ENCODE data around the gene SFRP5.
A peak's percentile ranks its signal among the peaks of the same experiment; 100 is the strongest.

The SFRP5 gene

DNA sequence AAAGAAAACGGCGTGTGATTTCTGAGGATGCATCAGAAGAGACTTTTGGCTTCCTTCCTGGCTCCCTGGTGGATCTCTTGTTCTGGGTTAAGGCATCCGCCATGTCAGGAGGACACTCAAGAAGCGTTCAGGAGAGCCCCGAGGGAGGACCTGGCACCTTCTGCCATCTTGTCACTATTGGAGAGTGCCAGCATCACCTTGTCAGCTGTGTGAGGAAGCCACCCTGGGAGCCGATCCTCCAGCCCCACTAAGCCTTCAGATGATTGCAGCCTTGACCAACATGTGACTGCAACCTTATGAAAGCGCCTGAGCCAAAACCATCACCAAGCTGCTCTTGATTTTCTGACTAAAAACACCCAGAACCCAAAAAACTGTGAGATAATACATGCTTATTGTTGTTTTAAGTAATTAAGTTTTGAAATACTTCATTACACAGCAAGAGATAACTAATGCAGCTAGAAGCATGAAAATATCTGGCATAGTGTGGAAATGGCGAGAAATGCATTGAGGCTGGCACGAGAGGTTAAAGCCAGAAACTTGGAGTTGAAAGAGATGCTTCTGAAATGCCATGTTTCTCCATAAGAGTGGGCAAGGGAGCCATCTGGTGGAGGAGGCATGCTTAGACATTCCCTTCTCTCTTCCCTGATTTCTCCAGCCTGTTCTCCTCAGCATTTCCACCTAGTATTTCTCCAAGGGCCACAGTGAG lies 40.3 kb downstream of the SFRP5 start:
- Mint-ChIP-seq H3K4me1 (no peaks in the 10 kb centered on the region), H3K36me3 (ENCODE audit: low read depth) (no peaks in the 10 kb centered on the region)

DNA sequence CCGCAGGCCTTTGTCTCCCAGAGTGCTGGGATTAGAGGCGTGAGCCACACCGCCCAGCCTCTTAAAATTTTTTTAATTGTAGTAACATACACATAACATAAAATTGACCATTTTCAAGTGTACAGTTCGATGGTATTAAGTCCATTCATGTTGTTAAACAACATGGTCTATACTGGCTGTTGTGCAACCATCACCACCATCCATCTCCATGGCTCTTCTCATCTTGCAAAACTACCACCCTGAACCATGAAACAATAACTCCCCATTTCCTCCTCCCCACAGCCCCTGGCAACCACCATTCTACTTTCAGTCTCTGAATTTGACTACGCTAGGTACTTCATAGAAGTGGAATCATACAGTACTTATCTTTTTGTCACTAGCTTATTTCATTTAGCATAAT lies 42.8 kb downstream of the SFRP5 start:
- Mint-ChIP-seq H3K4me3 (no peak overlapping the region), H3K27me3 (ENCODE audit: low read depth) (peaks cover 1% of the 10 kb centered on the region), H3K36me3 (ENCODE audit: low read depth) (no peaks in the 10 kb centered on the region), H3K4me1 (no peaks in the 10 kb centered on the region), H3K27ac (no peak overlapping the region), H3K9me3 (no peaks in the 10 kb centered on the region)
- TF ChIP-seq, protein P1, sequence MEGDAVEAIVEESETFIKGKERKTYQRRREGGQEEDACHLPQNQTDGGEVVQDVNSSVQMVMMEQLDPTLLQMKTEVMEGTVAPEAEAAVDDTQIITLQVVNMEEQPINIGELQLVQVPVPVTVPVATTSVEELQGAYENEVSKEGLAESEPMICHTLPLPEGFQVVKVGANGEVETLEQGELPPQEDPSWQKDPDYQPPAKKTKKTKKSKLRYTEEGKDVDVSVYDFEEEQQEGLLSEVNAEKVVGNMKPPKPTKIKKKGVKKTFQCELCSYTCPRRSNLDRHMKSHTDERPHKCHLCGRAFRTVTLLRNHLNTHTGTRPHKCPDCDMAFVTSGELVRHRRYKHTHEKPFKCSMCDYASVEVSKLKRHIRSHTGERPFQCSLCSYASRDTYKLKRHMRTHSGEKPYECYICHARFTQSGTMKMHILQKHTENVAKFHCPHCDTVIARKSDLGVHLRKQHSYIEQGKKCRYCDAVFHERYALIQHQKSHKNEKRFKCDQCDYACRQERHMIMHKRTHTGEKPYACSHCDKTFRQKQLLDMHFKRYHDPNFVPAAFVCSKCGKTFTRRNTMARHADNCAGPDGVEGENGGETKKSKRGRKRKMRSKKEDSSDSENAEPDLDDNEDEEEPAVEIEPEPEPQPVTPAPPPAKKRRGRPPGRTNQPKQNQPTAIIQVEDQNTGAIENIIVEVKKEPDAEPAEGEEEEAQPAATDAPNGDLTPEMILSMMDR (IDR thresholded peaks at IDR 0.05; ENCODE audit: unreplicated experiment in 3 of 3) = no peak

More for the DNA sequence above, 40.3 kb downstream of the SFRP5 start:
- peaks cover 11% of the 10 kb centered on the region for H3K27me3 Mint-ChIP-seq (ENCODE audit: low read depth)
- H3K9me3 Mint-ChIP-seq = no peaks in the 10 kb centered on the region
- peak overlapping the region in 1 of 3 experiments; percentile 6 for H3K27ac Mint-ChIP-seq
- TF ChIP-seq, protein P1 (IDR thresholded peaks at IDR 0.05; ENCODE audit: unreplicated experiment in 3 of 3) = peak; percentile 84 to 91 (median 85)
- H3K4me3 Mint-ChIP-seq = no peak overlapping the region

DNA sequence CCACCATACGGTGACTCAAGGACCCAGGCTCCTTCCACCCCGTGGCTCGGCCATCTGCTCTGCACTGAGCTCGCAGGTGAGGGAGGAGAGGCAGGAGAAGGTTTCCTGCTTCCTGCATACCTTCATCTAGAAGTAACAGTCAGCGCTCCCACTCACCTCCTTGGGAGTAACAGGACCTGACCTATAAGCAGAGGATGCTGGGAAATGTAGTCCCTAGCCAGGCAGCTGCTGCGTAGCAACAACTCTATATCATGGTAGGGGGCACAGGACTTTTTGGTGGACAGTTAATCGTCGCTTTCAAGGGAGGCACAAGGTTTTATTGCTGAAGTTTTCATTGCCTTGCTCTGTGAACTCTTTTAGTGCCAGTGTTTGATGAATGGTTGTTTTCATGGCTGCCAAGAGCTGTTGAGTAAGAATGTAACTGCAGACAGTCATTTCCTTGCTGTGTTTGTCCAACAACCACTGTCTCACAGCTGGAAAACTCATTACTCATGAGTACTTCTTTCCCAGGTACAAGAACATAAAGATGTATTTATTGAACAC lies 45.1 kb downstream of the SFRP5 start:
- peak overlapping the region in 2 of 3 experiments; percentile 26 to 47 for H3K4me3 Mint-ChIP-seq
- peak overlapping the region; percentile 45 to 81 (median 74) for H3K27ac Mint-ChIP-seq
- peaks cover 5% of the 10 kb centered on the region for H3K27me3 Mint-ChIP-seq (ENCODE audit: low read depth)
- H3K4me1 Mint-ChIP-seq = no peaks in the 10 kb centered on the region
- peaks cover 3% of the 10 kb centered on the region for H3K36me3 Mint-ChIP-seq (ENCODE audit: low read depth)
- TF ChIP-seq, protein P1 (IDR thresholded peaks at IDR 0.05; ENCODE audit: unreplicated experiment in 3 of 3) = no peak
- no peaks in the 10 kb centered on the region for H3K9me3 Mint-ChIP-seq

DNA sequence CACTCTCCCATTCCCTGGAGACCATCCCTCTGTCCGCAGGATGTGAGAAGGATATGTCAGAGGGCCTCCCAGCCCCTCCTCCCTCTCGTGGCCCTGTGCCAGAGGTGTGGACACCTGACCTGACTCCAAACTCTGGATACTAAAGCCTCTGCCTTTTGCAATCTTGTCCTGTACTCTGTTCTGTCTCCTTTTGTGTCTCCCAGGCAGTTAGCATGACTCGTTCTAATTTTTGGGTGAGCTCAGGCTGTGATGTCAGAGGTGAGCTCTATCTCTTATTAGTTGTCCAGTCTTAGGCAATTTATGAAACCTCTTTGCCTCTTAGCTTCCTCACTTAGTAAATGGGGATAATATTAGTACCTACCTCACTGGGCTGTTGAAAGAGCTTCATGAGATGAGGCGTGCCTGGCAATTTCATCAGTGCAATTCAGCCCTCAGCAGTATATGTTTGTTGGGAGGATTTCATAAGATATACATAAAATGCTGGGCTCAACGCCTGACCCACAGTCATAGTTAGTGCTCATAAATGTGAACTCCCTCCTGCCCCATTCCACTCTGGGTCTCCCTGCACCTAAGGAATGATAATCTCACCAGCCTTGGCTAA lies 47.4 kb downstream of the SFRP5 start:
- Mint-ChIP-seq H3K4me3 (no peak overlapping the region), H3K27ac (no peak overlapping the region), H3K36me3 (ENCODE audit: low read depth) (peaks cover 13% of the 10 kb centered on the region), H3K9me3 (no peaks in the 10 kb centered on the region), H3K4me1 (peaks cover 5% of the 10 kb centered on the region), H3K27me3 (ENCODE audit: low read depth) (peaks cover 5% of the 10 kb centered on the region)
- TF ChIP-seq, protein P1 (IDR thresholded peaks at IDR 0.05; ENCODE audit: unreplicated experiment in 3 of 3) = no peak

DNA sequence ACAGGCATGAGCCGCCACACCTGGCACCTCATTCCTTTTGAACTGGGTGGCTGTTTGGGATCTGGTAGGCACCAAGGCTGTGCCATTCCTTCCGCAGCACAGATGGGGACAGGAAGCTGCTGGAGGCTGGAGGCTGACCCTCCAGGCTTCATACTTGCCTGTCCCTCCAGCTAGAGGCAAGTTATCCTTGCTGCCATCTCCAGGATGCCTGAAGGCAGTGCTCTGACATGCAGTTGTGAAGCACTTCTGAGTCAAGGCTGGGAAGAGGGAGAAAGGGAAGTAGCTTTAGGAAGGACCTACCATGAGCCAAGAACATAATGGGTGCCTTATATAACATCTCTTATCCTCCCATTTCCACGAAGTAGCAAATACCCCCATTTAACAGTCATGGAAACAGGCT lies 48.8 kb downstream of the SFRP5 start:
- Mint-ChIP-seq H3K4me3 (no peak overlapping the region), H3K36me3 (ENCODE audit: low read depth) (peaks cover 23% of the 10 kb centered on the region), H3K9me3 (no peaks in the 10 kb centered on the region), H3K4me1 (peaks cover 18% of the 10 kb centered on the region), H3K27ac (no peak overlapping the region), H3K27me3 (ENCODE audit: low read depth) (peaks cover 5% of the 10 kb centered on the region)
- TF ChIP-seq, protein P1 (IDR thresholded peaks at IDR 0.05; ENCODE audit: unreplicated experiment in 3 of 3) = no peak

Data from nephron (organoid).